ENCODE data around the gene COL13A1.

COL13A1 gene

DNA sequence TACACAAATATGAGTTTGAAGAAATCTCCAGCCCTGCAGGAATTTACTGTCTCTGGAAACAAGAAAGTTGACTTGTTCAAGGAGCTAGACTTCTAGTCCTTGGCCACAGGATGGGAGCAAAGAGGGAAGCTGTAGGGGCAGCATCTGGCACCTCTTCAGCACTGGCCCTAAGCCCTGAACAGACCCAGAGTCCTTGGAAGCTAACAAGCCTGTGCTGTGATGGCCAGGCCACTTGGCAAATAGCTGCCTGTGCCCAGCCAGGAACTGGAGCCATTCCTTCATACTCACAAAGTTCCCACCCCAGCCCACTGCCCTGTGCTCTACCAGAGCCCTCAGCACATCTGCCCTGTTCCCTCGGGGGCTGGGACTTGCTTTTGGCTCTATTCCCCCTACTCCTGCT, 9.4 kb upstream of the COL13A1 start:
- no peak for DNase-seq

DNA sequence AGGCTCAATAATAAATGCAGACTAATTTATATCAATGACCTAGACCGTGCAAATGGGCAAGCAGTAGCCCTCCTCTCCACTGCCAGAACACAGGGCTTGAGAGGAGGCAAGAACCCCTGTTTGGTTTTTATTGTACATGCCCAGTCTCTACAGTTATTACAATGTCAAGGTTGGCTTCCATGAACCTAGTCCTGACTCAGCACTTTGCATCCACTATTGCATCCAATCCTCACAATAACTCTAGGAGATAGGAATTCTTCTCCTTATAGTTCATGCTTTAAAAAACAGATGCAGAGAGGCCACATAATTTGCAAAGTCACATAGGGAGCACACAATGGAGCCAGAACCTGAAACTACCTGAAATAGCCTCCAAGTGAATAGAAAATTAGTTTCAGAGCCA, 7.0 kb upstream of the COL13A1 start:
- DNase-seq: no peak

DNA sequence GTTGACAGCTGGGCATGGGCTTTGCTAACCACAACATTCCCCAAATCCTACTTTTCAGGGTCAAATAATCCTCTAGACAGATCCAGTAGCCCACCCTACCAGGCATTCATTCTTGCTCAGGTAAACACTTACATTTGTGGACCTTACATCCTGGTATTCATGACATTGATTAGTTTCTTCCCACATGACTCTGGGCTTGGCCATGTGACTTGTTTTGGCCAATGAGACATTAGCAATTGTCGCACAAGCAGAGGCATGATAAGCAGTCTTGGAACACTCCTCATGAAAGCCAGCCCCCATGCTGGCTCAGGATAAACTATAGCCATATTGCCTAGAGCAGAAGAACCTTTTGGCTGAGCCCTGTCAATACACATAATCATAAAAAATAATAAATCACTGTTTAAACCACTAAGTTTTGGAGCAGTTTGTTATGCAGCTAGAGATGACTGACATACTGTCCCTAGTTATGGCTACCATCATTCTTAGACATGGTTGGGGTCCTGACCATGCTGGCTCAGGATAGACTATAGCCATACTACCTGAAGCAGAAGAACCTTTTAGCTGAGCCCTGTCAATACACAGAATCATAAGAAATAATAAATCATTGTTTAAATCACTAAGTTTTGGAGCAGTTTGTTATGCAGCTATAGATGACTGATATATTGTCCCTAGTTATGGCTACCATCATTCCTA, 6.3 kb upstream of the COL13A1 start:
- DNase-seq: no peak

- DNase-seq: no peak
Measured at GRCh38 chr10:69797959-69798358, 3.7 kb upstream of the COL13A1 start.

DNA sequence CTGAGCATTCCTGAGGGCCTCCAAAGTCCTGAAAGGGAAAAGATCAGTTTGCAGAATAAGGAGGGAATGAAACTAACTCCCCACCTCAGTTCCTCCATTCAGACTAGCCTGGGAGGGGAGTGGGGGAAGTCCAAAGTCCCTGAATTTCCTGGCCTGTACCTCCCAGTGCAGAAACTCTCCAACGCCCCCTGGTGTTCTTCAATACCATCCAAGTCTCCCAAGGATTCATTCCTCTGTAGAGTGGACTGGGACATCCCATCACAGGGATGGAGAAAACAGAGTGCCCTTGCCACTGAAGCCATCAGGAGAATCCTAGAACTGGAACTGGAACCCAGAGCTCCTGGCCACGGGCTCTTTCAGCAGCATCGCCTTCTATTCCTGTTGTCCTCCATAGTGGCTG, 1.6 kb upstream of the COL13A1 start:
- DNase-seq: no peak

GRCh38 chr10:69800665-69801064, 1.0 kb upstream of the COL13A1 start:
- no peak for DNase-seq

- DNase-seq: no peak
Measured at GRCh38 chr10:69801094-69801433, 642 bp upstream of the COL13A1 start.

GRCh38 chr10:69802424-69803161, 887 bp downstream of the COL13A1 start:
- no peak for DNase-seq

GRCh38 chr10:69803809-69804208, 2.1 kb downstream of the COL13A1 start:
- DNase-seq: no peak

- DNase-seq: no peak
Measured at GRCh38 chr10:69804775-69805174, 3.1 kb downstream of the COL13A1 start.

DNA sequence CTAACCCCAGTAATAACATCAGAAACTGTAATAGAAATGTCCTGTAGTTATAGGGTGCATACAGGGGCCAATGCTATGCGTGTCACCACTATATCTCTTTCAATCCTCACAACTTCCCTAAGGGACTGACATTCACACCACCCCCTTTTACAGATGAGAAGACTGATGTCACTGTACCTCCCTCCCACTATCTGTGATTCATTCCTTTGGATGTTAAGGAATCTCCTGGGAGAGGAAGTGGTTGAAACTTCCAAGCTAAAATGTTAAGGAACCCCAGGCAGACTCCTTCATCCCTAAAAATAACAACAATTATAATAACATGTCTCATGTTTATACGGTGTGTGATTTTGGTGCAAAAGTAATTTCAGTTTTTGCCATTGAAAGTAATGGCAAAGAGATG, 5.4 kb downstream of the COL13A1 start:
- no peak for DNase-seq

DNA sequence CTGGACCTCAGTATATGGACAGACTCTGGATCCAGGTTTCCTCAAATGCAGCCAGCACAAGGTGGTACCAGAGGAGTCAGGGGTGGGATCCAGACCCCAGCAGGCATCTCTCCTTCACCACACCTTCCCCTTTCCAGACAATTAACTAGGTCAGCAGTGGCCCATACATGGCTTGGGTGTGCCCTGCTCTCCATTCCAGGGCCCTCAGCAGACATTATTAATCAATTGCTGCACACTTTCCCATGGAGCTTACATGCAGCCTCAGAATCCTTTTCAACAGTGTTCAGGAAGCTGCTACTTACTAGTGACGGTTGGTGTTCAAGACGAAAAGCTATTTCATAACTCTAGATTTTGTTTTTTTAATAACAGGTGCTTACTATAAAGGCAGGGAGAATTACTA, 6.0 kb downstream of the COL13A1 start:
- no peak for DNase-seq

DNA sequence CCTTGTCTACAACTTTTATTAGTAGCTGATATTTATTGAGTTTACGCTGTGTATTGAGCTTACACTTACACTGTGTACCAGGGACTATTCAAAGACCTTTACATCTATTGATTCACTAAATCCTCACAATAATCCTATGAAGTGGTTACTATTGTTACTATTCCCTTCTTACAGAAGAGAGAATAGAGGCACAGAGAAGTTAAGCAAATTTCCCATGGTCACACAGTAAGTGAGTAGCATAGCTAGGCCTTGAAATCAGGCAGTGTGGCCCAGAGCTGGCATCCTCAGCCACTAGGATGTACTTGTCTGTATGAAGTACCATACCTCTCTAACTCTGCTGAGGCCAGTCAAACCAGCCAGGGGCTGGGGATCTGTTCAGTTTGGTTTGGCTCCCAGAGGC, 7.6 kb downstream of the COL13A1 start:
- no peak for DNase-seq

DNA sequence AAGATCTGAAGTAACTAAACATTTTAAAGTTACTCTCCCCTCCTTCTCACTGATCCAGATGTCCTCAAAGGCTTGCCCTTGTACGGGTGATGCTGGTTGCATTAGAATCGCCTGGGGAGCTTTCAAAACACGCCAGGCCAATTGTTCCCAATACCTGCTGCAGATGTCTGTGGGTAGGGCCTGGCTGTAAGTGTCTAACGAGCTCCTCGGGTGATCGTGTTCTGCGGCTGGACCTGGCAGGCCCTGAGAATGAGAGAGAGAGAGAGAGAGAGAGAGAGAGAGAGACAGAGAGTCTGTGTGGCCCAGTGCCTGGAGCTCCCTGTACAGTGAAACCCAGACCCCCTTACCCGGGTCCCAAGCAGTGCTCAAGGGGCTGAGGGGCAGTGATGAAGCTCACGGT, 8.4 kb downstream of the COL13A1 start:
- DNase-seq: no peak

GRCh38 chr10:69810675-69811397, 9.1 kb downstream of the COL13A1 start:
- DNase-seq: no peak

DNA sequence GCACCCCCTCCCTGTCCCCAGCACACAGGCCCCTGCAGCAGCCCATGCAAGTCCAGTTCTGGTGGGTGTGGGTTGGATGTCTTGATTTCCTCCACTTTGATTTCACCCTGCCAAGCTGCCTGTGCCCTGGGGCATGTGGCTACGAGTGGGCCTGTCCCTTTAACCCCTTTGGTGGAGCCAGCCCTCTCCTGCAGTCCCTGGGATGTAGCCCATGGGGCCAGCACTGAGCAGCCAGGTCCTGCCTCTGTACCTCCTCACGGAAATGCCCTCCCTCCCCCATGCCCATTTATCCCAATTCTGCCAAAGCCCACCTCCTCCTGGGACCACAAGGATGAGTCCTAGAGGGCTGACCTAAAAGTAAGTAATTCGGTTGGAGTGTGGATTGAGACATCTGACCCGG, 11.9 kb downstream of the COL13A1 start:
- no peak for DNase-seq

GRCh38 chr10:69814251-69814650, 12.5 kb downstream of the COL13A1 start:
- DNase-seq: no peak

GRCh38 chr10:69815104-69815503, 13.4 kb downstream of the COL13A1 start:
- no peak for DNase-seq

DNA sequence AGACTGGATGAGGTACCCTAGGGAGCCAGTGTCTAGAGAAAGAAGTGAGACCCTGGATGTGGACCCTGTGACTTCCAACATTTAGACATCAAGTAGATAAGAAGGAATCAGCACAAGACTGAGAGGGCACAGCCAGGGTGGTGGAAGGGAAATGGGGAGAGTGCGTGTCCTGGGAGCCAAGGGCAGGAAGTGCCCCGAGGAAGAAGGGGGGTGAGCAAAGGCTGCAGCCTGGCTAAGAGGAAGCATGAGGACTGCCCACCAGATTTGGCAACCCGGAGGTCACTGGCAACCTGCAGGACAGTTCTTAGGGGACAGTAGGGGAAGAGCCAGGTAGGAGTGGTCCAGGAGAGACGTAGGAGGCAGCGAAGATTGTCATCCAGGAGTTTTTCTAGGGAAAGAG, 14.8 kb downstream of the COL13A1 start:
- no peak for DNase-seq

DNA sequence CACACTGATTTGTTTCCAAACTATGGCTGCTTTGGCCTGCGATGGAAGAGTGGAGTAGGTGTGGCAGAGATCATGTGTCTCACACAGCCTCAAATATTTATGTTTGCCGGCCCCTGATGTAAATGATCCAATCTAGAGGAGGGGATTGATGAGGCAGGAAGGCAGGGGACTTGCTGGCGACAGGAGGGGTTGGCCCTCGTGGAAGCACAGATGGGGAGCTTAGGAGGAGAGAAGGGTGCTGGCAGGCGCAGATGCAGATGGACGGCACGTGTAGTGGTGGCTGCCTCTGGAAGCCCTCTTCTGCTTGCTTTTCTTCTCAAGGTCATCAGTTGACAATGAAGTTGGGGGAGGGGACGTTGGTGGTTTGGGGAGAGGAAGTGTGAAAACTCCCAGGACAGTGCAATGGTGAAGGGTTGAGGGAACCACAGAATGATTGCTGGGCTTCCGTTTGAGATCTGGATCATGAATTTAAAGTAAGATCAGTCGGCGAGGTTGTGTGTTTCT, 15.4 kb downstream of the COL13A1 start:
- DNase-seq: no peak

DNA sequence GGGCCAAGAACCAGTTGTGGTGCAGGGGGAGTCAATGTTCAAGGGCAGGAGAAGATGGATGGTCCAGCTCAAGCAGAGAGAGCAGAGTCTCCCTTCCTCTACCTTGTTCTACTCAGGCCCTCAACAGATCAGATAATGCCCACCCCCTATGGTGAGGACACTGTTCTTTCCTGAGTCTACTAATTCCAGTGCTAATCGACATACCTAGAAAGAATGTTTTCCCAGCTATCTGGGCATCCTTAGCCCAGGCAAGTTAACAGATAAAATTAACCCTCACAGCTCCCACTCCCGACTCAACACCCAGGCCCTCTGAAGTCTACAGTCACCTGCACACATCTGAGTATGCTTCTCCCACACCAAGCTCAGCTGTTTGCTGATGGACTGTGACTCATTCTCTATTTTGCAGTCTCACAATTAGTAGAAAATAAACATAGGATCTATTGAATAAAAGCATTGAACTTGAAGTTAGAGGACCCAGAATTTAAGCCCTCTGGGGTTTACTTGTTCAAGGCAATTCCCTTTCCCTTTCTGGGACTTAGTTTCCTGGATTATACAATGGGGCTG, 17.1 kb downstream of the COL13A1 start:
- no peak for DNase-seq

- DNase-seq: no peak
Measured at GRCh38 chr10:69819716-69820506, 18.2 kb downstream of the COL13A1 start.

- no peak for DNase-seq
Measured at GRCh38 chr10:69820817-69821216, 19.1 kb downstream of the COL13A1 start.

Data from T-helper 9 cell (primary cell).